ENCODE results near the gene HOXC10. TPM values are rescaled to one million over a fixed set of nuclear protein-coding genes. Genes with fewer than 3 reads are reported as not detected.

Gene HOXC10
- total RNA-seq, 2 donors from 2014 or later, result not detected

DNA sequence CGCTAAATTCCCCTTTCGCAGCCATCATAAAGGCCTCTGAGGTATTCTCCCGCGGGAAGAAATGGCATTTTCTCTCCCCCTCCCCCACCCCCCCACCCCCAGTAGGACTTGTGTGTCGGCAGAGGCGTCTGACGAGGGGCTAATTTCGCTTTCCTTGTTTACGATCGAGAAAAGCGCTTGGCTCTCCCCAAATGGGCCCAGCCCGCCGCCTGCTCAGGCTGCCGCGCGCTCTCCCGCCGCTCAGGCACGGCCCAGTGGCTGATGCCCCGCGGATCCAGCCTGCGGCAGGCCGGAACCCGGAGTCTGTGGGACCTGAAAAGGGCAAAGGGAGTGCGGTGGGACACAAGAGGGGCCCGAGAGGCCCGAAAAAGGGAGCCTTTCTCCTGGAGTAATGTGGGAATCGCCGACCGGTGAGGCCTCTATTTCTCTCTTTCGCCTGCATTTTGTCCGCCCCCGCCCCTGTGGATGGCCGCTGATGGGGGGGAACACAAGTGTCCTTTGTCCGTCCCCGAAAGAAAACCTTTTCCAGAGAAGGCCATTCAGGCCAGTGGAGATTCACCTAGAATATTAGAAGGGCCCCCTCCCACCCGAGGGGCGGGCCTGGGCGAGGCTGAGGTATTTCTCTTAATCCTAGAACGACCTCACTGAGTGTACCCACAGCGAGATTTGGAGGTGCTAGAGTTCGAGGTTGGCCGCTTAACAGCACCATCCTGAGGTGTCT is 34.3 kb downstream of the HOXC10 start:
- ATAC-seq, result no peak
- no peak for DNase-seq
- intact Hi-C loops (cut with DNase I, micrococcal nuclease), result no loop called here

GRCh38 chr12:54019924-54020590 is 35.1 kb downstream of the HOXC10 start:
- intact Hi-C loops (cut with DNase I, micrococcal nuclease), result no loop called here
- DNase-seq (no peak), ATAC-seq (no peak)

DNA sequence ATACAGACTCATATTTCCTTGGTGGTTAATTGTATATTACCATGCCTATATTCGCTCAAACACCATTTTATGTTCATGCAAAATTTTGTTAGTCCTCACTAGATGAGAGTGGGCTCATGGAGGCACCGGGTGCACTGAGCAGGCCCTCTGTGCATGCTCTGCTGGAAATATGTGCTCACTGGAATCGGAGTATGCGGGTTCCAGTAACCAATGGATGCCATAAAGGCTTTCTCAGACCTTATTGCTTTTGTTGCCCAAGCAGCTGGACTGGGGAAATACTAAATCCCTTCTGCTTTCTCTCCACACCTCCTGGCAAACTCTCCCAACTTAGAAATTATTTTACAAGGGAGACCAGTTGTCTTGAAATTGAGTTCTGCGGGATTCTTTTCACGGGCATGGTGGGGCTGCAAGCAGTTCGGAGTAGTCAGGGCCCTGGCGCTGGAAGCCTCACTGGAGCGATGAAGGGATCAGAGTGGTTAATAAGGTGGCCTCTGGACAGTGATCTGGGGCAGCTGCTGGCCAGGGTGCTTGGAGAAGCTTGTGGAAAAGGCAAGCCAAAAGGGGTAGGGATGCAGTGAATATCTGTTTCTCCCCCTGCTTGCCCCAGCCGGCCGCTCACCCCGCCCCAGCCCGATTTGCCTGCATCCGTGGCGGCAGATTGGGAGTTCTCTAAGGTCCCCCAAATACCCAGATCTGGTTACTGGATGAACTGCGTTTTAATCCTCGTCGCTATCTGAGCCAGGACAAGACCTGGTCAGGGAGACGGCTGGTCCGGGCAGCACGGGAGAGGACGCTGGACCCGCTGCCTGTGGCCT is 35.9 kb downstream of the HOXC10 start:
- intact Hi-C loops (cut with DNase I, micrococcal nuclease), result no loop called here
- no peak for DNase-seq
- no peak for ATAC-seq

GRCh38 chr12:54021432-54022013 is 36.6 kb downstream of the HOXC10 start:
- intact Hi-C loops (cut with DNase I, micrococcal nuclease), result no loop called here
- ATAC-seq (no peak), DNase-seq (no peak)

- DNase-seq, result no peak
- ATAC-seq, result no peak
- intact Hi-C loops (cut with DNase I, micrococcal nuclease), result no loop called here
Measured at GRCh38 chr12:54022960-54023884, 38.3 kb downstream of the HOXC10 start.

GRCh38 chr12:54024127-54024526 is 39.2 kb downstream of the HOXC10 start:
- DNase-seq (no peak), ATAC-seq (no peak)
- intact Hi-C loops (cut with DNase I, micrococcal nuclease), result no loop called here

DNA sequence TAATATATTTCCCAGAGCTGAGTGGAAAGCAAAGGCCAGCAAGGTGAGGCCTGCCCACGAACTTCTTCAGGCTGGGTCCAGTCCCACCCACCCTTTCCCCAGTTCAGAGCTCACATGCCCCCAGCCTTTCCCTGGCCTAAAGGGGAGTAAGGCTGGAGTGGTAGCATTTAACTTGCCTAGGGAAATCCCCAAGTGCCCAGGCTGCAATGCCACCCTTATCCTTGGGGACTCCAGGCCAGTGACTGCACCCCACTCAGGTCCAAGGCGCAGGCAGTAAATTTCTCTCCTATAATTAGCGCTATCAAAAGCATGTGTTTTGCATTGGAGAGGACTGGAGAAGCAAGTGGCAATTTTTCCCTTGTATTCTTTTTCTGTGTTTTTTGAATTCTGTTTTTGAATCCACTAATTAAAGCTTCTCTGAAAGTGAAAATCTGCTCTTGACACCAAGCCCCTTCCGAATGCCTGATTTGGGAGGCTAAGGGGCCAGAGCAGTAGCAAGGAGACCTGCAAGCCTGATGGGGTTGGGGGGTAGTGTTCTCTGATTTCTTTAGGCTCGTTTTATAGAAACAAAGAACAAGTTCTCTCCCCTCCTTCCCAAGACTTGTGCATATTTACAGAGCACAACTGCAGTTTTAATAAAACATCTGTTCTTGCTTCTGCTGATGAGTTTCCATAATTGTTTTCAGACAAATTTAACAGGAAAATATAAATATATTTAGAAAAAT is 39.8 kb downstream of the HOXC10 start:
- DNase-seq, result no peak
- intact Hi-C loops (cut with DNase I, micrococcal nuclease), result no loop called here
- ATAC-seq, result no peak

DNA sequence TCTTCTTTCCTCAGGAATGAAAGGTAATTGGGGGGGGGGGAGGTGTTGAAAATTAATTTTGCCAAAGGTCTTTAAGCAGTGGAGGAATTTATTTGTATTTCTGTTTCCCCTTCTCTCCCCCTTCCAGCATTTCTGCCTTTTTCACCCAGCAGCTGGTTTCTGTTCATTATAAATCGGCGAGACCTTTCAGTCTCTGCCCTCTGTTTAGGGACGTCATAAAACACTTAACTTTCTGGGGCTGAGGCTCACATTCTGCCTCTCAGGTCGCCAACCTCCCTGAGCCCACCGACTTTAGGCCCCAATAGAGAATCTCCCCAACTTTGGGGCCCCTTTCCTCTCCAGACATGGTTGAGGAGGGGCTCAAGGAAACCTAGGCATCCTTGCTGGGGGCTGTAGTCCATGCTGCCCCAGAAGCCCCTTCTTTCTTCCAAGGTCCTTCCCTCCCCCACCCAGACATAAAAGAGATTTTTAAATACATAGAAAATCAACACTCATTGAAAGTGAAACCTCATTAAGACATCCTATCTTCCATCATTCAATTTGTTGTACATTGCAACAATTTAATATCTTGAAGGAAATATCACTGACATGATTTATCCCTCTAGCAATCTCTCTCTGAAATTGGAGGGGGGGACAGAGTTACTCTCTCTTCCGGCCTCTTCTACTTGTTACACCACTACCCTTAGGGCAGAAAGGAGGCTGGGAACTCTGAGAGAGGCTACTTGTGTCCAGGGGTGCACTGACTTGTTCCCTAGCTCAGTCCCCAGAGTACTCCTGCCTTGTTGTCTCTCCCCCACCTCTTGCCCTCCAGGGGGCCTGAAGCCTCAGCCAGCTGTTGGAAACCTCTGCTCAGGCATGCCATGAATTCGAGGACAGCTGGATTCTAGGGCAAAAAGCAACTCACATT is 40.8 kb downstream of the HOXC10 start:
- ATAC-seq, result no peak
- no peak for DNase-seq
- intact Hi-C loops (cut with DNase I, micrococcal nuclease), result no loop called here

DNA sequence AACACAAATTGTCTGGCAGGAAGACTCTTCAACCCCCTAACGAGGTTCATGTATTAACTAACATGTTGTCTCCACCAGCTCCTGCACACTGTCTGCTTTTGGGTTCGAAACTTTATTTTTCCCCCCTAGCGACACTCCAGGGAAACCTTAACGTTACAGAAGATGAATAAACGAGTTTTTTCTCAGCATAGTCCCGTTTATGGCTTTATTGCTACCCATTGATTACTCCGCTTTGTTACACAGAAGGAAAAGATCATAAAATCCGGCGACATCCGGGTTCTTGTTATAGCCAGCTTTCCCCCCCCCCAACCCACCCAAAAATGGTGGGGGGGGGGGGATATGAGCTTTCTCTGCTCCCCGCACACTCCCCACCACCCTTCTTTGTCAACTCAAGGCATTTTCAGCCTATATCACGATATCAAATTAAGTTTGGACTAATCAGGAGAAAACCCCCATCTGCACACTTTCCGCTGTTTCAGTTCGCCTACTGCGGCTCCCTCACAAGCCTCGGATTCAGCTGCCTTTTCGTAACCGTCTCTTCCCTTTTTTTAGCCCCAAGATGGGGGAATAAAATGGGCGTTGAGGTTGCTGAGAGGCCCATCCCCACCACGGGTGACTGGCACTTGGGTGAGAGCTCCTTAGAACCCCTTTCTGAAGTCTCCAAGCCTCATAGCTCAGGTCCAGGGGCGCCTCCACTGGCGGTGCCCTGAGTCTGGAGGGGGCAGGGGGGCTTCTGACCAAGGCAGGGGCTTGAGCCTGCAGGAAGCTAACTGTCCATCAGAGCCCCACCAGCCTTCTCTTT is 41.9 kb downstream of the HOXC10 start:
- peak; percentile 66 for ATAC-seq
- intact Hi-C loops (cut with DNase I, micrococcal nuclease), result no loop called here
- DNase-seq, result no peak

GRCh38 chr12:54027442-54027786 is 42.5 kb downstream of the HOXC10 start:
- ATAC-seq (no peak), DNase-seq (no peak)
- intact Hi-C loops (cut with DNase I, micrococcal nuclease), result no loop called here

- intact Hi-C loops (cut with DNase I, micrococcal nuclease), result no loop called here
- ATAC-seq (peak; percentile 73), DNase-seq (no peak)
Measured at GRCh38 chr12:54028314-54029201, 43.6 kb downstream of the HOXC10 start, which contains the start of gene HOXC6. HOXC6 (plus strand) TSS chr12:54028440; CDS start chr12:54028522, 82 bp downstream.

DNA sequence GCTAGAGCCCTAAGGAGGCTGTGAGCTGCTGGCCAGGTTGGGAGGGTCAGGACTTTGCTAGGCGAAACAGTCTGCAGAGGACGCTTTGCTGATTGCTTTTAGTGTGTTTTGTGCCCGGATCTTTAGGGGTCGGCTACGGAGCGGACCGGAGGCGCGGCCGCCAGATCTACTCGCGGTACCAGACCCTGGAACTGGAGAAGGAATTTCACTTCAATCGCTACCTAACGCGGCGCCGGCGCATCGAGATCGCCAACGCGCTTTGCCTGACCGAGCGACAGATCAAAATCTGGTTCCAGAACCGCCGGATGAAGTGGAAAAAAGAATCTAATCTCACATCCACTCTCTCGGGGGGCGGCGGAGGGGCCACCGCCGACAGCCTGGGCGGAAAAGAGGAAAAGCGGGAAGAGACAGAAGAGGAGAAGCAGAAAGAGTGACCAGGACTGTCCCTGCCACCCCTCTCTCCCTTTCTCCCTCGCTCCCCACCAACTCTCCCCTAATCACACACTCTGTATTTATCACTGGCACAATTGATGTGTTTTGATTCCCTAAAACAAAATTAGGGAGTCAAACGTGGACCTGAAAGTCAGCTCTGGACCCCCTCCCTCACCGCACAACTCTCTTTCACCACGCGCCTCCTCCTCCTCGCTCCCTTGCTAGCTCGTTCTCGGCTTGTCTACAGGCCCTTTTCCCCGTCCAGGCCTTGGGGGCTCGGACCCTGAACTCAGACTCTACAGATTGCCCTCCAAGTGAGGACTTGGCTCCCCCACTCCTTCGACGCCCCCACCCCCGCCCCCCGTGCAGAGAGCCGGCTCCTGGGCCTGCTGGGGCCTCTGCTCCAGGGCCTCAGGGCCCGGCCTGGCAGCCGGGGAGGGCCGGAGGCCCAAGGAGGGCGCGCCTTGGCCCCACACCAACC is 44.8 kb downstream of the HOXC10 start:
- intact Hi-C loops (cut with DNase I, micrococcal nuclease), result loop anchor here in 1 of 2 donors (5.0 kb wide), 1 partner anchor 163 kb away; no protein-coding TSS in a partner anchor
- DNase-seq, result no peak
- ATAC-seq, result no peak

GRCh38 chr12:54030442-54030801 is 45.5 kb downstream of the HOXC10 start:
- intact Hi-C loops (cut with DNase I, micrococcal nuclease), result loop anchor here in 1 of 2 donors (5.0 kb wide), 1 partner anchor 162 kb away; no protein-coding TSS in a partner anchor

DNA sequence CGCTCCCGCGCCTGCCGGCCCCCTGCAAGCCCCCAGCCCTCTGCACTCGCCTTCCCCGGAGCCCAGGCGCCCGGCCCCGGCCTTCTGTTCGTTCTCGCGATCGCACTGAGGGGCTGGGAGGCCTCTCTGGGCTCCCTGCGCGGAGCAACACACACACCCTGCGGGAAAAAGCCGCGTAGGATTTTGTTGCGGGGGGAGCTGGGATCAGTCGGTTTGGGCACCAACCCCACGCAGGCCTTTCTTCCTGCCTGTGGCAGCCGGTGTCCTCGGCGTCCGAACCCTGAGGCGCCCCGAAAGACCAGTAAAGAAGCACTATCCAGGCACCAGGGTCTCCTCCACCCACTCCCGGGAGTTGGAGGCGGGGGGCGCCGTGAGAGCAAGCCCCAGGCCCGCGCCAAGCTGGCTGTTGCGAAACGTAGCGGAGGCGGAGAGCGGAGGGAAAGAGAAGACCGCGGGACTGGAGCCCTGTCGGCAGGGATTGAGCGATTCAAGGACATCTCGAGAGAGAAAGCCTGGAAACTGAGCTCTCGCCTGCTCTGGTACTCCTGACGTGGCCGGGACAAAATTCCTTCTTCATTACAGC is 46.0 kb downstream of the HOXC10 start:
- intact Hi-C loops (cut with DNase I, micrococcal nuclease), result loop anchor here in 1 of 2 donors (5.0 kb wide), 1 partner anchor 161 kb away; no protein-coding TSS in a partner anchor
- DNase-seq (peak in 1 of 2 donors; percentile 12), ATAC-seq (no peak)

More at GRCh38 chr12:54030442-54030801, 45.5 kb downstream of the HOXC10 start:
- no peak for DNase-seq
- ATAC-seq, result no peak
